ENCODE results near the gene KCNAB1.

KCNAB1 gene

GRCh38 chr3:156488767-156489166, 368.4 kb downstream of the KCNAB1 start:
- TF ChIP-seq REST (IDR thresholded peaks at IDR 0.05; ENCODE audit: insufficient read depth in 1 of 2, low read depth in 2 of 2, low read length in 2 of 2) = no peak
- TF ChIP-seq TAF1 (IDR thresholded peaks at IDR 0.05; ENCODE audit: borderline replicate concordance, insufficient read depth, low read length) = no peak

DNA sequence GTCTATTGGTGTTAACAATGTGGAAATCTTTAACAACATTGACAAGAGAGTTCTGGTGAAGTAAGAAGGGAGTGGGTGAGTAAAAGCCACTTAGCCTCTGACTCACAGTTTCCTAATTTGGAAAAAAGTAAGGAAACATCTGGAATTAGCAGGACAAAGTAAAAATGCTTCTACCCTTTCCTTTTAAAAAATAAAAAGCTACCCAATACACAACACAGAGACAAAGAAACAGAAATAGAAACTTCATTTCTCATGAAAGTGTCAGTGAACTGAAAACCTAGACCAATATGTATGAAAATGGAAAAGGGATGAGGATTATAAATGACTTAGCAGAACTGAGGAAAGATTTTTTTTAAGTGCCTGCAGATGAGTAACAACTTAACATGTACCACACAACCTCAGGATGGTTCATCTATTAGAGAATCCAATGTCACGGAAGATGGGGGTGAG, 369.1 kb downstream of the KCNAB1 start:
- TF ChIP-seq FOXP2 (optimal IDR thresholded peaks at IDR 0.05; ENCODE audit: borderline replicate concordance, extremely low read depth, extremely low read length, insufficient read depth) (no peak), TAF1 (IDR thresholded peaks at IDR 0.05; ENCODE audit: borderline replicate concordance, insufficient read depth, low read length) (no peak), REST (IDR thresholded peaks at IDR 0.05; ENCODE audit: insufficient read depth in 1 of 2, low read depth in 2 of 2, low read length in 2 of 2) (no peak), SIN3A (IDR thresholded peaks at IDR 0.05; ENCODE audit: borderline replicate concordance, insufficient read depth, low read length) (no peak), POLR2AphosphoS5 (IDR thresholded peaks at IDR 0.05; ENCODE audit: low read depth, low read length) (no peak)

- no peak for TF ChIP-seq REST (IDR thresholded peaks at IDR 0.05; ENCODE audit: insufficient read depth in 1 of 2, low read depth in 2 of 2, low read length in 2 of 2)
- TF ChIP-seq FOXP2 (optimal IDR thresholded peaks at IDR 0.05; ENCODE audit: borderline replicate concordance, extremely low read depth, extremely low read length, insufficient read depth) = no peak
- TF ChIP-seq TAF1 (IDR thresholded peaks at IDR 0.05; ENCODE audit: borderline replicate concordance, insufficient read depth, low read length) = no peak
- no peak for TF ChIP-seq SIN3A (IDR thresholded peaks at IDR 0.05; ENCODE audit: borderline replicate concordance, insufficient read depth, low read length)
- no peak for TF ChIP-seq POLR2AphosphoS5 (IDR thresholded peaks at IDR 0.05; ENCODE audit: low read depth, low read length)
Observed at GRCh38 chr3:156491192-156491591, 370.8 kb downstream of the KCNAB1 start.

DNA sequence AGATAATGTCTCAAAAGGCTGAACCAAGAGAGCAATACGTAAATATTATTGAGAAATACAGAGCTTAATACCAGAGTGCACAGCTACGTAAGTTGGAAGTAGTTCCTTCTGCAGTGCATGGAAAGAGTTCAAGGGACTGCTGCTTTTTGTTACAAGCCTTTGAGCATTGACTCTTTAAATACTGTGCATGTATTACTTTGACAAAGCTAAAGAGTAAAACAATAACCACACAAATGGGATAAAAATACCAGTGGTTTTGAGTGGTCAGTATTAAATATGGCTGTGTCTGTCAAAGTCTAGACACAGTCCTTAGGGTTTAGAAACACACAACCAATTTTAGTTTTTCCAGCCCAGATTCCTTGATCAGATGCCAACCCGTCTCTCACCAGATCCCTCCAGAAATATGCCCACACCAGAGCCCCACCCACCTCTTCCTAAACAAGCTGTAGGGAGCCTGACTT, 372.5 kb downstream of the KCNAB1 start:
- TF ChIP-seq TAF1 (IDR thresholded peaks at IDR 0.05; ENCODE audit: borderline replicate concordance, insufficient read depth, low read length) = no peak
- TF ChIP-seq POLR2AphosphoS5 (IDR thresholded peaks at IDR 0.05; ENCODE audit: low read depth, low read length) = no peak
- TF ChIP-seq REST (IDR thresholded peaks at IDR 0.05; ENCODE audit: insufficient read depth in 1 of 2, low read depth in 2 of 2, low read length in 2 of 2) = no peak
- no peak for TF ChIP-seq SIN3A (IDR thresholded peaks at IDR 0.05; ENCODE audit: borderline replicate concordance, insufficient read depth, low read length)
- TF ChIP-seq FOXP2 (optimal IDR thresholded peaks at IDR 0.05; ENCODE audit: borderline replicate concordance, extremely low read depth, extremely low read length, insufficient read depth) = no peak

- TF ChIP-seq TAF1 (IDR thresholded peaks at IDR 0.05; ENCODE audit: borderline replicate concordance, insufficient read depth, low read length) (no peak), POLR2AphosphoS5 (IDR thresholded peaks at IDR 0.05; ENCODE audit: low read depth, low read length) (no peak), REST (IDR thresholded peaks at IDR 0.05; ENCODE audit: insufficient read depth in 1 of 2, low read depth in 2 of 2, low read length in 2 of 2) (no peak), FOXP2 (optimal IDR thresholded peaks at IDR 0.05; ENCODE audit: borderline replicate concordance, extremely low read depth, extremely low read length, insufficient read depth) (no peak), SIN3A (IDR thresholded peaks at IDR 0.05; ENCODE audit: borderline replicate concordance, insufficient read depth, low read length) (no peak)
Observed at GRCh38 chr3:156493887-156494286, 373.5 kb downstream of the KCNAB1 start.

Measured in PFSK-1 (cell line).